B cell (primary cell): ENCODE results near the gene PER1. TPM values are rescaled to one million over a fixed set of nuclear protein-coding genes. Genes with fewer than 3 reads are reported as not detected.

ENCODE experiments used
- ATAC-seq: fragments of 200-7000 bp; cut with Tn5 transposase; one replicate; pipeline ENCODE4 v1.10.0; 2021; ENCODE audit warnings: low read depth, mild to moderate bottlenecking, moderate number of reproducible peaks, moderate library complexity
- CTCF ChIA-PET: fragments of 350-600 bp; sonication (Branson Sonifier 250); formaldehyde crosslinking; loops from one replicate; lab custom pipeline; 2021; ENCODE audit warnings: antibody characterized with exemption, inconsistent platforms; lab: Charles Lee
- POLR2A ChIA-PET: fragments of 350-600 bp; sonication (Branson Sonifier 250); formaldehyde crosslinking; loops from one replicate; lab custom pipeline; 2021; ENCODE audit warnings: antibody characterized with exemption; lab: Charles Lee
- DNase-seq: peaks from one replicate; pipeline ENCODE4 v3.0.0; 2013
- H2AFZ ChIP-seq: 2 replicates; pipeline ENCODE4 v1.6.1; 2012; ENCODE audit warnings: mild to moderate bottlenecking, low read depth, low read length; ENCODE audit not compliant: insufficient read depth, poor library complexity, severe bottlenecking
- H3K27ac ChIP-seq, 2 donors: 1 replicate in 1 of 2; 2 replicates in 1 of 2; pipeline ENCODE4 v1.5.1; 2012 to 2013; ENCODE audit warnings: low read length in 2 of 2, mild to moderate bottlenecking in 2 of 2, moderate library complexity in 1 of 2
- H3K27me3 ChIP-seq, 4 experiments: fragments of 200-600 bp in 1 of 4; sonication (generic) in 1 of 4; replicated peaks in 1 of 4; 1 replicate in 2 of 4; 2 replicates in 2 of 4; pipeline versions ENCODE4 v1.6.1 to v1.7.0; 2013 to 2016; ENCODE audit warnings: low read length in 3 of 4, mild to moderate bottlenecking in 2 of 4, mixed read lengths in 1 of 4, moderate library complexity in 1 of 4; ENCODE audit not compliant: insufficient read depth in 4 of 4, control insufficient read depth in 3 of 4; ENCODE audit errors: control extremely low read depth in 1 of 4
- H3K36me3 ChIP-seq, 2 experiments: replicated peaks in 1 of 2; 1 replicate in 1 of 2; 2 replicates in 1 of 2; pipeline versions ENCODE4 v1.6.1 to v1.7.1; 2013; ENCODE audit warnings: low read length in 1 of 2; ENCODE audit not compliant: insufficient read depth in 2 of 2, control insufficient read depth in 1 of 2; ENCODE audit errors: control extremely low read depth in 1 of 2, extremely low read depth in 1 of 2
- H3K4me1 ChIP-seq, 2 donors: fragments of 200-600 bp in 1 of 2; sonication (generic) in 1 of 2; 1 replicate in 1 of 2; 2 replicates in 1 of 2; pipeline versions ENCODE4 v1.5.1 to v1.6.1; 2013 to 2017; ENCODE audit warnings: low read length in 2 of 2; ENCODE audit not compliant: control insufficient read depth in 2 of 2, insufficient read depth in 2 of 2
- H3K4me2 ChIP-seq: replicated peaks from 2 replicates; pipeline ENCODE3; 2012; ENCODE audit warnings: mild to moderate bottlenecking, low read depth, low read length; ENCODE audit not compliant: poor library complexity, severe bottlenecking
- H3K4me3 ChIP-seq, 5 experiments: fragments of 200-600 bp in 1 of 5; sonication (generic) in 1 of 5; 1 replicate in 3 of 5; 2 replicates in 2 of 5; pipeline versions ENCODE4 v1.5.1 to v1.7.0; 2011 to 2016; ENCODE audit warnings: low read length in 4 of 5, mild to moderate bottlenecking in 4 of 5, low read depth in 2 of 5, control low read depth in 1 of 5, moderate library complexity in 1 of 5; ENCODE audit not compliant: insufficient read depth in 1 of 5; ENCODE audit errors: control extremely low read depth in 1 of 5, extremely low read depth in 1 of 5
- H3K79me2 ChIP-seq: fragments of 200-600 bp; sonication (generic); one replicate; pipeline ENCODE4 v1.6.0; 2016; ENCODE audit warnings: low read length; ENCODE audit not compliant: control insufficient read depth, insufficient read depth
- H3K9ac ChIP-seq: fragments of 200-600 bp; sonication (generic); 2 replicates; pipeline ENCODE4 v1.6.1; 2017; ENCODE audit warnings: mild to moderate bottlenecking, low read length, moderate library complexity
- H3K9me3 ChIP-seq, 3 donors: one replicate each; pipeline versions ENCODE4 v1.6.1 to v1.7.1; 2013; ENCODE audit warnings: low read length in 2 of 3; ENCODE audit not compliant: control insufficient read depth in 2 of 3, insufficient read depth in 1 of 3; ENCODE audit errors: control extremely low read depth in 1 of 3
- H4K20me1 ChIP-seq: 2 replicates; pipeline ENCODE4 v1.6.0; 2012; ENCODE audit warnings: mild to moderate bottlenecking, low read length; ENCODE audit not compliant: insufficient read depth, control insufficient read depth, poor library complexity, severe bottlenecking
- H3K27ac Mint-ChIP-seq: one replicate; pipeline ENCODE4 v1.8.0; 2021; ENCODE audit warnings: mixed read lengths
- H3K27me3 Mint-ChIP-seq: one replicate; pipeline ENCODE4 v1.8.0; 2021; ENCODE audit warnings: mixed read lengths
- H3K4me1 Mint-ChIP-seq: one replicate; pipeline ENCODE4 v1.8.0; 2021; ENCODE audit warnings: mixed read lengths
- H3K4me3 Mint-ChIP-seq: one replicate; pipeline ENCODE4 v1.8.0; 2021; ENCODE audit warnings: mixed read lengths
- H3K9me3 Mint-ChIP-seq: one replicate; pipeline ENCODE4 v1.8.0; 2022; ENCODE audit warnings: mixed read lengths; ENCODE audit not compliant: insufficient read depth
- EZH2 ChIP-seq: IDR thresholded peaks from 2 replicates; pipeline ENCODE4 v1.6.1; 2012; ENCODE audit warnings: borderline replicate concordance, low read depth, mild to moderate bottlenecking, moderate library complexity, low read length; ENCODE audit not compliant: insufficient read depth, poor library complexity, severe bottlenecking
- WGBS: methylation state at CpG from one replicate; pipeline ENCODE4 v1.1.5; 2013; ENCODE audit warnings: missing lambda C conversion rate; ENCODE audit not compliant: insufficient coverage; 5-methylcytosine and 5-hydroxymethylcytosine counted together
- intact Hi-C: fragments of 100-400 bp; cut with micrococcal nuclease; formaldehyde crosslinking; loops from one replicate; pipeline ENCODE4 v1.10.0; 2022
- polyA plus RNA-seq: library from polyadenylated mRNA; depleted of rRNA; stranded (reverse); fragments of >200 nt; gene quantifications from 2 replicates; pipeline ENCODE4 v1.2.3, GENCODE V29; 2012
- total RNA-seq, 2 donors: library from RNA; stranded (reverse); fragments of 120-200 nt in 1 of 2; gene quantifications; 1 replicate in 1 of 2; 2 replicates in 1 of 2; pipeline versions ENCODE4 v1.2.3 to v1.2.4, GENCODE V29; 2013 to 2022
- TF ChIP-seq, protein P1 (sequence below): fragments of 200-600 bp; IDR thresholded peaks from one replicate; pipeline ENCODE4 v1.8.0; 2022; ENCODE audit warnings: antibody characterized with exemption, mild to moderate bottlenecking

PER1 gene
- total and polyA plus RNA-seq, 2 donors (not counting 1 experiment from before 2014, with no cell fraction given): 120 to 176 TPM

DNA sequence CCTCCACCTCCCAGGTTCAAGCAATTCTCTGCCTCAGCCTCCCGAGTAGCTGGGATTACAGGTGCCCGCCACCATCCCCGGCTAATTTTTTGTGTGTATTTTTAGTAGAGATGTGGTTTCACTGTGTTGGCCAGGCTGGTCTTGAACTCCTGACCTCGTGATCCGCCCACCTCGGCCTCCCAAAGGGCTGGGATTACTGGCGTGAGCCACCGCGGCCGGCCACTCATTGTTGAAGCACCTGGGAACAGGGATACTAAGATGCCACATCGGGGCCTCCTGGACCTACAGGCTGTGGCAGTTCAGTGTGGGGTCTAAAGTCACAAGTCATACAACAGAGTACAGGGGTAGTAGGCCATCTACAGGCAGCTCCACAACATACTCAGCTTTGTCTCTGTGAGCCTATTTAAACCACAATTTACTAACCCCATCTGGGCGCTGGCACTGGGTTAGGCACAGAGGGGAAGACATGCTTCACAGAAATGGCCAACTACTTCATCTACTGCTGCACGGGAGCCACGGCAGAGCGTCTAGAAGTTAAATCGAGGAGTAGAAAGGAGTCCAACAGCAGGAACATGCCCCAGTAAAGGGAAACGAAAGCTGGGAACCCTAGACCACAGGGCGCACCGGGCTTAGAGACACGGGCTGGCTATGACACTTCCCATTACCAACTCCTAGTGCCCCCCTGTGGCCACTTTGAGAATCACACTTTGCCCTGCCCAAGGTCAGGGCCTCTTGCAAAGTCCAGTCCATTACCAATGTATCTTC, 6.2 kb upstream of the PER1 start:
- Histone ChIP-seq H2AFZ (no peak overlapping the region), H3K9ac (no peak overlapping the region), H3K4me1 (peaks cover 51 to 78% of the 10 kb centered on the region in 2 donors), H3K27ac (peak overlapping the region; percentile 68 to 82), H3K4me3 (no peak overlapping the region), H3K79me2 (peaks cover 43% of the 10 kb centered on the region), H3K4me2 (peak overlapping the region; percentile 51), H3K27me3 (no peaks in the 10 kb centered on the region), H3K36me3 (peaks cover 0 to 26% of the 10 kb centered on the region in 2 experiments), H4K20me1 (peaks cover 25% of the 10 kb centered on the region), H3K9me3 (no peaks in the 10 kb centered on the region)
- ChIA-PET CTCF (interaction anchor here (0.6 to 7.7 kb wide), 23 partner anchors 9 to 877 kb away, joined by 3 to 86 read pairs (median 7); partner anchors contain the start of genes ALOXE3, CTC1, RANGRF and SLC25A35), POLR2A (interaction anchor here (0.7 to 2.1 kb wide), 10 partner anchors 11 to 472 kb away, joined by 3 to 10 read pairs (median 4); no protein-coding TSS in a partner anchor)
- WGBS: 66% methylated on average over 13 of the region's 20 CpGs
- intact Hi-C loops: loop anchor here (2.0 kb wide), 1 partner anchor 78 kb away; no protein-coding TSS in a partner anchor
- H3K9me3 Mint-ChIP-seq: no peaks in the 10 kb centered on the region
- H3K27me3 Mint-ChIP-seq: no peaks in the 10 kb centered on the region
- peak; percentile 14 for ATAC-seq
- peak overlapping the region; percentile 94 for H3K27ac Mint-ChIP-seq
- peaks cover 41% of the 10 kb centered on the region for H3K4me1 Mint-ChIP-seq
- TF ChIP-seq, protein P1, sequence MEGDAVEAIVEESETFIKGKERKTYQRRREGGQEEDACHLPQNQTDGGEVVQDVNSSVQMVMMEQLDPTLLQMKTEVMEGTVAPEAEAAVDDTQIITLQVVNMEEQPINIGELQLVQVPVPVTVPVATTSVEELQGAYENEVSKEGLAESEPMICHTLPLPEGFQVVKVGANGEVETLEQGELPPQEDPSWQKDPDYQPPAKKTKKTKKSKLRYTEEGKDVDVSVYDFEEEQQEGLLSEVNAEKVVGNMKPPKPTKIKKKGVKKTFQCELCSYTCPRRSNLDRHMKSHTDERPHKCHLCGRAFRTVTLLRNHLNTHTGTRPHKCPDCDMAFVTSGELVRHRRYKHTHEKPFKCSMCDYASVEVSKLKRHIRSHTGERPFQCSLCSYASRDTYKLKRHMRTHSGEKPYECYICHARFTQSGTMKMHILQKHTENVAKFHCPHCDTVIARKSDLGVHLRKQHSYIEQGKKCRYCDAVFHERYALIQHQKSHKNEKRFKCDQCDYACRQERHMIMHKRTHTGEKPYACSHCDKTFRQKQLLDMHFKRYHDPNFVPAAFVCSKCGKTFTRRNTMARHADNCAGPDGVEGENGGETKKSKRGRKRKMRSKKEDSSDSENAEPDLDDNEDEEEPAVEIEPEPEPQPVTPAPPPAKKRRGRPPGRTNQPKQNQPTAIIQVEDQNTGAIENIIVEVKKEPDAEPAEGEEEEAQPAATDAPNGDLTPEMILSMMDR: peak; percentile 83
- TF ChIP-seq EZH2: no peak
- peak; percentile 93 for DNase-seq
- peak overlapping the region; percentile 72 for H3K4me3 Mint-ChIP-seq
